ENCODE results near the gene CFAP77. TPM values are rescaled to one million over a fixed set of nuclear protein-coding genes. Genes with fewer than 3 reads are reported as not detected.

Gene CFAP77
- total RNA-seq, 1 donor from 2014 or later: not detected

DNA sequence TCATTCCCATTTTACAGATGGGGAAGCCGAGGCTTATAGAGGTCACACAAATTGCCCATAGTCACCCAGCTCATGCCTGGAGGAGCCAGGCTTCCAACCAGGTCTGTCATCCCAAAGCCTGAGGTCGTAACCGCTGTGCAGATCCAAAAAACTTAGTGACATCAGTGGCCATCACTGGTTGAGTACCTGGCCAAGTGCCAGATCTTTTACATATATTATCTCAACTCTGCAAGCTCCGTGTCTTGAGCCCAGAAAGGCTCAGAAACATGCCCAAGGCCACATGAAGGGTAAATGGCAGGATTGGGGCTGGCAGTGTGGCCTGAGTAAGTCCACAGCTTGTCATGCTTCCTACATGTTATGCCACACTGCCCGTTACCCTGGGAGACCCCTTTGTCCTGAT is 13.5 kb downstream of the CFAP77 start:
- POLR2A ChIA-PET: no interaction called here
- Mint-ChIP-seq H3K27ac (no peak overlapping the region), H3K36me3 (ENCODE audit: low read depth) (no peaks in the 10 kb centered on the region), H3K4me3 (no peak overlapping the region), H3K9me3 (no peaks in the 10 kb centered on the region), H3K27me3 (peaks cover 53% of the 10 kb centered on the region), H3K4me1 (no peaks in the 10 kb centered on the region)
- no peak for DNase-seq
- CTCF ChIA-PET: no interaction called here
- intact Hi-C loops (cut with micrococcal nuclease): no loop called here
- TF ChIP-seq, protein P1, sequence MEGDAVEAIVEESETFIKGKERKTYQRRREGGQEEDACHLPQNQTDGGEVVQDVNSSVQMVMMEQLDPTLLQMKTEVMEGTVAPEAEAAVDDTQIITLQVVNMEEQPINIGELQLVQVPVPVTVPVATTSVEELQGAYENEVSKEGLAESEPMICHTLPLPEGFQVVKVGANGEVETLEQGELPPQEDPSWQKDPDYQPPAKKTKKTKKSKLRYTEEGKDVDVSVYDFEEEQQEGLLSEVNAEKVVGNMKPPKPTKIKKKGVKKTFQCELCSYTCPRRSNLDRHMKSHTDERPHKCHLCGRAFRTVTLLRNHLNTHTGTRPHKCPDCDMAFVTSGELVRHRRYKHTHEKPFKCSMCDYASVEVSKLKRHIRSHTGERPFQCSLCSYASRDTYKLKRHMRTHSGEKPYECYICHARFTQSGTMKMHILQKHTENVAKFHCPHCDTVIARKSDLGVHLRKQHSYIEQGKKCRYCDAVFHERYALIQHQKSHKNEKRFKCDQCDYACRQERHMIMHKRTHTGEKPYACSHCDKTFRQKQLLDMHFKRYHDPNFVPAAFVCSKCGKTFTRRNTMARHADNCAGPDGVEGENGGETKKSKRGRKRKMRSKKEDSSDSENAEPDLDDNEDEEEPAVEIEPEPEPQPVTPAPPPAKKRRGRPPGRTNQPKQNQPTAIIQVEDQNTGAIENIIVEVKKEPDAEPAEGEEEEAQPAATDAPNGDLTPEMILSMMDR (IDR thresholded peaks at IDR 0.05): no peak
- ATAC-seq (ENCODE audit: low read depth): no peak

DNA sequence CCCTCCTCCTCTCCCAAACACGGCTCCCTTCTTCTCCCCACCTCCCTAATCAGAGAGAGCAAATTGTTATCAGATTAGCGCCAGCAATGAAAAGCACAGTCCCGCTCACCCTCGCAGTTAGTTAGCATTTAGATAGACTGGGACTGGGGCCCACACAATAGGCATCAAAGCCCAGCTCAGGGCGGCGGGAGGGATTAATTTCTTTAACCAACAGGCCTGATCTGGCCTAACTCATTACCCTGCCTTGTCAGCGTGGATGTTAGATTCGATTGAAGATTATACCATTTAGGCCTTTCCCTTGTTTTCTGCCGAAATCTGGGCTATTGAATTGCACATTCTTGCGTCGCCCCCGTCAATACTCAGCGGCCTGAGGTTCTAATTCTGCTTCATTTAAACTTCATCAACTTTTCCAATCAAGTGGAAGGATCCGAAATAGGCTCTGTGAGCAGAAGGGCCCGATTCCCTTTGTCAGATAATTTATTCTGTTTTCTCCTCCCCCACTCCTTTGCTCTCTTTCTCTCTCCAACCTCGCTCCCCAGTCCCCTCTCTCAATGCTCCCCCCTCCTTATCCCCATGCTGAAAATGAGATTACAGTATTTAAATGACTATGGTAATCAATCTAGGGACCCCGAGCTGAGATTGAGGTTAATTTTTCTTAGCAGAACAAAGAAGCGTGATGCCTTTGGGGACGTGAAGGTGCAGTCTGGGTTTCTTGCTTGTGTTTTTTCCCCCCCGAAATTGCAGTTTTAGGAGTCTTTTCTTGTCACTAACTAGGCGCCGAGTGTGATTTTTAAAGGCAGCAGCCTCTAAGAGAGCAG is 15.1 kb downstream of the CFAP77 start:
- ATAC-seq (ENCODE audit: low read depth): no peak
- DNase-seq: no peak
- CTCF ChIA-PET: no interaction called here
- H3K27ac Mint-ChIP-seq: no peak overlapping the region
- peaks cover 48% of the 10 kb centered on the region for H3K27me3 Mint-ChIP-seq
- intact Hi-C loops (cut with micrococcal nuclease): no loop called here
- H3K4me3 Mint-ChIP-seq: no peak overlapping the region
- POLR2A ChIA-PET: no interaction called here
- H3K4me1 Mint-ChIP-seq: no peaks in the 10 kb centered on the region
- H3K9me3 Mint-ChIP-seq: no peaks in the 10 kb centered on the region
- H3K36me3 Mint-ChIP-seq (ENCODE audit: low read depth): no peaks in the 10 kb centered on the region
- TF ChIP-seq, protein P1 (IDR thresholded peaks at IDR 0.05): no peak

DNA sequence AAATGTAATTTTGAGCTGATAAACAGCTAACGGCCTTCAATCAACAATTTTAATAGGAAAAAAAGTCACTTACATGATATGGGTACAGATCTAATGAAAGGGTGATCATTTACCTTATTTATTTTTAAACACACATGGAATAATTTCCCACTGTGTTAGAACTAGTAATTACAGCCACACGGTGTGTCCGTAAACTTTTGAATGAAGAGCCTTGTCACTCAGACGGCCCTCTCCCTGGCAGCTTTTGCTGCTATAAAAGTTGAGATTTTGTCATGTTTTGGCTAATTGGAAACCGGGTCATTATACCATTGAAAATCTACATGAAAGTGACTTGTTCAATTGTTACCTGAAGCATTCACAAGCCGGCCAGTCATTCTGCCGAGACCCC is 15.7 kb downstream of the CFAP77 start:
- H3K4me1 Mint-ChIP-seq: peaks cover 4% of the 10 kb centered on the region
- ChIA-PET CTCF (no interaction called here), POLR2A (no interaction called here)
- intact Hi-C loops (cut with micrococcal nuclease): no loop called here
- no peaks in the 10 kb centered on the region for H3K36me3 Mint-ChIP-seq (ENCODE audit: low read depth)
- DNase-seq (no peak), ATAC-seq (ENCODE audit: low read depth) (no peak)
- no peak overlapping the region for H3K4me3 Mint-ChIP-seq
- peaks cover 45% of the 10 kb centered on the region for H3K27me3 Mint-ChIP-seq
- TF ChIP-seq, protein P1 (IDR thresholded peaks at IDR 0.05): no peak
- no peak overlapping the region for H3K27ac Mint-ChIP-seq
- H3K9me3 Mint-ChIP-seq: no peaks in the 10 kb centered on the region

DNA sequence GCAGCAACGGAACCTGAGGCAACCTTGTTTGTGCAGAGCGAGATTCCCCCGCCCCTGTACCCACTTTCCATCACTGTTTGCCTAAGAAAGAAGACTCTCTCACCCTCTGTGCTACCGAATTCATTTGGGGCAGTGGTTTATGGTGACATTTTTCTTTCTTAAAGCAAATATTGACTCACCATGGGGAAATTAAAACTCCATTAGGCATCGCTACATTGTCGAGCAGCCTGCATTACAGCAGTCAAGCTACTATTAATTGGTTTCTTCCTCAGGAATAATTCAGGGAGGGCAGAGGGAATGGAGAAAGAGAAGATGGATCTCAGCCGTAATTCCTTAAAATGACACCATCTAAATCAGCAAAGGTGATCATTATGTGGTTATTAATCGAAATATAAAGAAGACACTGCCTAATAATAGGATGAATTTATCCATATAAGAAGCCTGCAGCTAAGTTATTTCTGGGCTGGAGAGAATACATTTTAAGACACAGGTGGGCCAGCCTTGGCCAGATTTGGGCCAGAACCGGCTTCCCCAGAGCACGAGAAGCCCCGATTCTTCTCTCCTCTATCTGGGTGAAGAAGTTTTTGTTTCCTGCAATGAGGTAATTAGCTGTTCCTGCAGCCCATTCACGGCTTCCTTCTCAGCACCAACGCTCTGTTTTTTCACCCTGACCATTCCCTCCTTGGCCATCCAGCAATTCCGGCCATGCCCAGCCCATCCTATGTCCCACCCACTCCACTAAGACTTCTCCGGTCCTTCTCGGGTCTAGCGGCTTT is 16.8 kb downstream of the CFAP77 start:
- Mint-ChIP-seq H3K9me3 (no peaks in the 10 kb centered on the region), H3K4me3 (no peak overlapping the region), H3K4me1 (peaks cover 4% of the 10 kb centered on the region), H3K27ac (no peak overlapping the region), H3K36me3 (ENCODE audit: low read depth) (no peaks in the 10 kb centered on the region), H3K27me3 (peaks cover 48% of the 10 kb centered on the region)
- ChIA-PET CTCF (no interaction called here), POLR2A (no interaction called here)
- TF ChIP-seq, protein P1 (IDR thresholded peaks at IDR 0.05): no peak
- DNase-seq (no peak), ATAC-seq (ENCODE audit: low read depth) (no peak)
- intact Hi-C loops (cut with micrococcal nuclease): no loop called here

DNA sequence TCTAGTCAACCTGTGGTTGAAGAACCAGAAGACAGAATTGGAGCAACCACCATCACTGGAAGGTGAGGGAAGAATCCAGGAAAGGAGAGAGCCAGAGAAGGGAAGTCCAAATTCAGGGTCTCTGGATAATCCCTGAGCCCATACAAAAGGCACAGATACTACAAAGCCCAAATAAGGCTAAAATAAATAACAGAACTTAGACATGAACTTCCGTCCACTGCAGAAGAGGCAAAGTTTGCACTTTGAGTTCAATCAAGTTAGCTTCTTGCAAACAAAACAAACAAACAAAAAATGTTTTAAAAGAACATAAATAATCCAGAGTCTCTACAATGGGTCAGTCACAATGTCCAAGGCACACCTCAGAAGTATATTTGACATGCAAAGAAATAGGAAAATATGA is 21.0 kb downstream of the CFAP77 start:
- DNase-seq (no peak), ATAC-seq (ENCODE audit: low read depth) (no peak)
- POLR2A ChIA-PET: no interaction called here
- H3K9me3 Mint-ChIP-seq: no peaks in the 10 kb centered on the region
- H3K4me1 Mint-ChIP-seq: peaks cover 4% of the 10 kb centered on the region
- TF ChIP-seq, protein P1 (IDR thresholded peaks at IDR 0.05): no peak
- no peaks in the 10 kb centered on the region for H3K36me3 Mint-ChIP-seq (ENCODE audit: low read depth)
- intact Hi-C loops (cut with micrococcal nuclease): no loop called here
- CTCF ChIA-PET: no interaction called here
- H3K4me3 Mint-ChIP-seq: no peak overlapping the region
- H3K27me3 Mint-ChIP-seq: peaks cover 25% of the 10 kb centered on the region
- H3K27ac Mint-ChIP-seq: no peak overlapping the region
